Psoas muscle (tissue), 8 donors: ENCODE data around the gene ATP6V1C2. TPM values are rescaled to one million over a fixed set of nuclear protein-coding genes. Genes with fewer than 3 reads are reported as not detected.

Experiments
- ATAC-seq, 4 donors: fragments of 200-7000 bp; cut with Tn5 transposase; one replicate each; pipeline ENCODE4 v1.9.1; 2020; ENCODE audit warnings: moderate library complexity in 3 of 4, mild to moderate bottlenecking in 2 of 4
- DNase-seq, 2 donors: peaks; one replicate each; pipeline ENCODE4 v3.0.0-alpha.2; 2020
- H3K27ac ChIP-seq: fragments of 200-600 bp; one replicate; pipeline ENCODE4 v1.8.0; 2022
- H3K27me3 ChIP-seq, 3 donors: fragments of 200-600 bp in 1 of 3; one replicate each; pipeline versions ENCODE4 v1.6.1 to v1.8.0; 2013 to 2022; ENCODE audit warnings: low read length in 2 of 3, mild to moderate bottlenecking in 2 of 3, moderate library complexity in 1 of 3; ENCODE audit not compliant: insufficient read depth in 3 of 3
- H3K36me3 ChIP-seq, 2 donors: fragments of 200-600 bp in 1 of 2; one replicate each; pipeline versions ENCODE4 v1.6.1 to v1.8.0; 2013 to 2022; ENCODE audit warnings: low read depth in 1 of 2, mild to moderate bottlenecking in 1 of 2, moderate library complexity in 1 of 2; ENCODE audit not compliant: insufficient read depth in 1 of 2
- H3K4me1 ChIP-seq: fragments of 200-600 bp; one replicate; pipeline ENCODE4 v1.8.0; 2022
- H3K4me3 ChIP-seq: fragments of 200-600 bp; one replicate; pipeline ENCODE4 v1.8.0; 2022; ENCODE audit warnings: mild to moderate bottlenecking
- H3K9me3 ChIP-seq: fragments of 200-600 bp; one replicate; pipeline ENCODE4 v1.8.0; 2022
- WGBS, 3 donors: extraction: QIAGEN DNeasy Blood & Tissue Kit; methylation state at CpG; one replicate each; pipeline versions ENCODE4 v1.1.6 to v1.1.7; 2013; 5-methylcytosine and 5-hydroxymethylcytosine counted together
- intact Hi-C, 2 donors: fragments of 100-400 bp; cut with DNase I; formaldehyde crosslinking; loops; one replicate each; pipeline versions ENCODE4 v1.11.0 to v1.14.2; 2022
- polyA plus RNA-seq, 3 donors: library from polyadenylated mRNA; stranded (reverse); fragments of 200-250 nt; gene quantifications; one replicate each; pipeline ENCODE4 v1.2.3, GENCODE V29; 2013
- total RNA-seq, 4 donors: library from RNA; stranded (reverse); fragmentation: NEBNext Ultra II Directional in 2 of 4; extraction: Animal tissue kit (Norgen Biotek cat#: 25700) in 2 of 4; gene quantifications; one replicate each; pipeline versions ENCODE4 v1.2.1 to v1.2.4, GENCODE V29; 2021 to 2023
- TF ChIP-seq, protein P1 (sequence below): fragments of 200-600 bp; IDR thresholded peaks from one replicate; pipeline ENCODE4 v1.8.0; 2022; ENCODE audit warnings: antibody characterized with exemption
- donor health status: healthy with polysubstance abuse.
- donor health status: DM: no; HTN: no; CAD: no; lungs with moderate emphysema.
- donor health status: Bipolar disorder and iron deficiency.
- donor health status: healthy.
- donor health status: DM: yes; HTN: yes; CAD: no.
- donor health status: DM: no; HTN: no; CAD: no.
- donor health status: DM: no; HTN: no; CAD: no.
- donor health status: DM: yes; HTN: yes; CAD: no.

ATP6V1C2 gene
- total and polyA plus RNA-seq, 7 donors: 0.11 to 0.70 (median 0.25) TPM

DNA sequence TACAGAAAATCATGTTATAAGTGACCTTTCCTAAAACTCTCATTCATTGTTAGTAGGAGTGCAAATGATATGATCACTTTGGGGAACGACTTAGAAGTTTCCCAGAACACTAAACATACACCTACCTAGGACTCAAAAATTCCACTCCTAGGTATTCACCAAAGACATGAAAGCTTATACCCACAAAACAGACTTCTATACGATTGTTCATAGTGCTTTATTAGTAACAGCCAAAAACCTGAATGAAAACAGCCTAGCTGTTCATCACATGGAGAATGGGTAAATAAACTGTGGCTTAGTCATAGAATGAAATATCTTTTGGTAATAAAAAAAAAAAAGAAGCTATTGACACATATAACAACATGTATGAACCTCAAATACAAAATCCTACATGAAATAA lies 40.5 kb upstream of the ATP6V1C2 start:
- H3K27me3 ChIP-seq: no peaks in the 10 kb centered on the region
- no peaks in the 10 kb centered on the region for H3K4me1 ChIP-seq
- H3K27ac ChIP-seq: no peak overlapping the region
- H3K36me3 ChIP-seq: peaks cover 6 to 53% of the 10 kb centered on the region in 2 donors
- no peak overlapping the region for H3K4me3 ChIP-seq
- intact Hi-C loops: loop anchor here in 1 of 2 donors (10.0 kb wide), 1 partner anchor 134 kb away; the partner anchor contains the start of gene PDIA6
- no peaks in the 10 kb centered on the region for H3K9me3 ChIP-seq
- 88 to 96% (median 91%) methylated on average over 2 of the region's 2 CpGs for WGBS, 3 donors
- ATAC-seq (no peak), DNase-seq (no peak)
- TF ChIP-seq, protein P1, sequence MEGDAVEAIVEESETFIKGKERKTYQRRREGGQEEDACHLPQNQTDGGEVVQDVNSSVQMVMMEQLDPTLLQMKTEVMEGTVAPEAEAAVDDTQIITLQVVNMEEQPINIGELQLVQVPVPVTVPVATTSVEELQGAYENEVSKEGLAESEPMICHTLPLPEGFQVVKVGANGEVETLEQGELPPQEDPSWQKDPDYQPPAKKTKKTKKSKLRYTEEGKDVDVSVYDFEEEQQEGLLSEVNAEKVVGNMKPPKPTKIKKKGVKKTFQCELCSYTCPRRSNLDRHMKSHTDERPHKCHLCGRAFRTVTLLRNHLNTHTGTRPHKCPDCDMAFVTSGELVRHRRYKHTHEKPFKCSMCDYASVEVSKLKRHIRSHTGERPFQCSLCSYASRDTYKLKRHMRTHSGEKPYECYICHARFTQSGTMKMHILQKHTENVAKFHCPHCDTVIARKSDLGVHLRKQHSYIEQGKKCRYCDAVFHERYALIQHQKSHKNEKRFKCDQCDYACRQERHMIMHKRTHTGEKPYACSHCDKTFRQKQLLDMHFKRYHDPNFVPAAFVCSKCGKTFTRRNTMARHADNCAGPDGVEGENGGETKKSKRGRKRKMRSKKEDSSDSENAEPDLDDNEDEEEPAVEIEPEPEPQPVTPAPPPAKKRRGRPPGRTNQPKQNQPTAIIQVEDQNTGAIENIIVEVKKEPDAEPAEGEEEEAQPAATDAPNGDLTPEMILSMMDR: no peak

DNA sequence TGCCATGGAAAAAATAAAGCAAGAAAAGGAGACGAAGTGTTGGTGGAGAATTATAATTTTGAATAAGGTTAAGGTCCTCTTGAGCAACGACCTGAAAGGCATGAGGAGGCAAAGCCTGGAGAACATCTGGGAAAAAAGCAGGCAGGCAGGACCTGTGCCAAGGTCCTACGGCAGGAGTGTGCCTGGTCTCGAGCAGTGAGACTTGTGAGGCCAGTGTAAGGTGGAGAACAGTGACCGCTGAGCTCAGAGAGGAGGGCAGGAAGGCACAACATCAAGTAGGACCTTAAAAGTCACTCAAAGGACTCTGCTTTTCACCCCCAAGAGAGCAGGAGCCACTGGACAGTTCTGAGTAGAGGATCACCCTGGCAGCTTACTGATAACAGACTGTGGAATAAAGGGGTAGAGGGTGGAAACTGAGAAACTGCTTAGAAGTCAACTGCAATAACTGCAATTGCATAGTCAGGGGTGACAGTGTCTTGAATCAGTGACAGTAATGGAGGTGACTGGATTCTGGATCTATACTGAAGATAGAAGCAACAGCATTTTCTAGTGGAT lies 35.2 kb upstream of the ATP6V1C2 start:
- TF ChIP-seq, protein P1: no peak
- Histone ChIP-seq H3K27me3 (no peaks in the 10 kb centered on the region), H3K9me3 (no peaks in the 10 kb centered on the region), H3K36me3 (peaks cover 6 to 33% of the 10 kb centered on the region in 2 donors), H3K4me1 (peaks cover 18% of the 10 kb centered on the region), H3K4me3 (no peak overlapping the region), H3K27ac (no peak overlapping the region)
- no peak for ATAC-seq
- intact Hi-C loops: loop anchor here in 1 of 2 donors (10.0 kb wide), 1 partner anchor 129 kb away; the partner anchor contains the start of gene PDIA6
- 38 to 45% (median 43%) methylated on average over 5 of the region's 5 CpGs for WGBS, 3 donors
- DNase-seq: no peak

DNA sequence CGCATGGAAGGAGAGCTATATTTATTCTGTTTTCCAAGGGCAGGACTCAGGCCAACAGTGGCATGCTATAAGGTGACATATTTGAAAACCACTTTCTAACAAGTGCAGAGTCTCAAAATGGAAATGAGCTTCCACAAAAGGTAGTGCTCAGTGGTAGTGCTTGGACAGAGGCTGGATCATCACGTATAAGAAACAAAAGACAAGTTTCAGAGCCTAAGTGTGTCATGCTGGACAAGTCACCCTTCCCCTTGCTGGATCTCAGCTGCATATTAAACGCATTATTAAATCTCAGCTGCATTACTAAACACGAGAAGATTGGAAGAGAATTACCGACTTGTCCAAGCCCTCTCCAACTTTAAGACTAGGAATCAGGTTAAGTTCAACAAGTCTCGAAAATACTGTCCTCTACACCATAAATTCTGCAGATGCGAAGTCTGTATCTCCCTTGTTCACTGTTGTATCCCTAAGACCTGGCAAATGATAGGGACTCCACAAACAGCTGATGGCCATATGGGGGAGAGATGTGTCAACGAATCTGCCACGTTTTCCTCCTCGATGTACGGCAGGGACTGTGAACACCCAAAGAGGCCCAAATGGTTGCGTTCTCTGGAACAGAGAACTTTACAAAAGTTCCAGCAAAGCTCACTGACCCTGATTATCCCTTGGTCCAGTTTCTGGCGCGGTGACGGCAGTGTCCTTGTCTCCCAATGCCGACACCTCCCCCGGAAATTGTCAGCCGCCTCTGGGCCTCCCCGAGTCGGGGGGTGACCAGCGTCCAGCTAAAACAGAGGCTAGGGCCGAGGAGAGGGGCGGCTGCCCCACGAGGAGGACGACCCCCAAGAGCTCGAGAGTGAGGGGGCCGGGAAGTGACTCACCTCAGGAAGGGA lies 32.3 kb upstream of the ATP6V1C2 start:
- Histone ChIP-seq H3K27me3 (no peaks in the 10 kb centered on the region), H3K36me3 (peaks cover 2 to 6% of the 10 kb centered on the region in 2 donors), H3K4me1 (peaks cover 18% of the 10 kb centered on the region), H3K9me3 (no peaks in the 10 kb centered on the region), H3K27ac (peak overlapping the region; percentile 95), H3K4me3 (peak overlapping the region; percentile 91)
- 1 to 4% (median 3%) methylated on average over 27 of the region's 27 CpGs for WGBS, 3 donors
- intact Hi-C loops: loop anchor here in 1 of 2 donors (10.0 kb wide), 1 partner anchor 126 kb away; the partner anchor contains the start of gene PDIA6
- DNase-seq (peak; percentile 54 to 73), ATAC-seq (peak; percentile 62 to 80 (median 64))
- TF ChIP-seq, protein P1: no peak

DNA sequence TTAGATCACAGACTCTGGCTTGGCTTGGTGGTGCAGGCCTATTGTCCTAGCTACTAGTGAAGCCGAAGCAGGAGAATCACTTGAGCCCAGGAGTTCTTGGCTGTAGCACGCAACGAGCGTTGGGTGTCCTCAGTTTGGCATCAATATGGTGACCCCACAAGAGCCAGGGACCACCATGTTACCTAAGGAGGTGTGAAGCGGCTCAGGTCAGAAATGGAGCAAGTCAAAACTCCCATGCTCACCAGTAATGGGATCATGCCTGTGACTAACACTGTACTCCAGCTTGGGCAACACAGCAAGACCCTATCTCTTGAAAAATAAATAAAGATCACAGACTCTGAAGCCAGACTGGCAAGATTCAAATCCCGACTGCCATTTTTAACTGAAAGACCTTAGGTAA lies 29.9 kb upstream of the ATP6V1C2 start:
- H3K27ac ChIP-seq: no peak overlapping the region
- TF ChIP-seq, protein P1: no peak
- H3K4me3 ChIP-seq: no peak overlapping the region
- 89 to 94% (median 93%) methylated on average over 6 of the region's 6 CpGs for WGBS, 3 donors
- no peaks in the 10 kb centered on the region for H3K27me3 ChIP-seq
- H3K36me3 ChIP-seq: no peaks in the 10 kb centered on the region
- no peak for ATAC-seq
- no peak for DNase-seq
- H3K4me1 ChIP-seq: peaks cover 18% of the 10 kb centered on the region
- intact Hi-C loops: no loop called here
- no peaks in the 10 kb centered on the region for H3K9me3 ChIP-seq
